ENCODE measurements around the gene TKT. TPM values are rescaled to one million over a fixed set of nuclear protein-coding genes. Genes with fewer than 3 reads are reported as not detected.

The TKT gene
- total RNA-seq, 4 donors from 2014 or later = 18.5 to 41.3 (median 23.8) TPM

GRCh38 chr3:53189276-53189675, 66.5 kb downstream of the TKT start:
- DNase-seq (no peak), ATAC-seq (no peak)
- no peak overlapping the region for H3K4me3 ChIP-seq
- no peaks in the 10 kb centered on the region for H3K27me3 ChIP-seq
- H3K9me3 ChIP-seq = no peaks in the 10 kb centered on the region
- no peaks in the 10 kb centered on the region for H3K36me3 ChIP-seq
- H3K4me1 ChIP-seq = peaks cover 7 to 8% of the 10 kb centered on the region in 2 donors
- no peak overlapping the region for H3K27ac ChIP-seq
- in situ Hi-C loops (cut with MboI; ENCODE audit: low sequenced_read_pairs in 4 of 4) = no loop called here
- intact Hi-C loops (cut with DNase I; ENCODE audit: low total_unique reads) = no loop called here
- TF ChIP-seq CTCF (IDR thresholded peaks at IDR 0.05 in 4 of 5, conservative IDR thresholded peaks at IDR 0.05 in 1 of 5) (no peak), POLR2A (IDR thresholded peaks at IDR 0.05) (no peak)

- H3K4me3 ChIP-seq = no peak overlapping the region
- no peaks in the 10 kb centered on the region for H3K9me3 ChIP-seq
- no peak for DNase-seq
- intact Hi-C loops (cut with DNase I; ENCODE audit: low total_unique reads) (no loop called here), in situ Hi-C loops (cut with MboI; ENCODE audit: low sequenced_read_pairs in 4 of 4) (no loop called here)
- H3K27ac ChIP-seq = no peak overlapping the region
- no peaks in the 10 kb centered on the region for H3K36me3 ChIP-seq
- peaks cover 2 to 3% of the 10 kb centered on the region in 2 donors for H3K4me1 ChIP-seq
- no peak for ATAC-seq
- no peaks in the 10 kb centered on the region for H3K27me3 ChIP-seq
- TF ChIP-seq CTCF (IDR thresholded peaks at IDR 0.05 in 4 of 5, conservative IDR thresholded peaks at IDR 0.05 in 1 of 5) = no peak
Observed at GRCh38 chr3:53188720-53189119, 67.1 kb downstream of the TKT start.

- no peaks in the 10 kb centered on the region for H3K36me3 ChIP-seq
- H3K4me3 ChIP-seq = no peak overlapping the region
- intact Hi-C loops (cut with DNase I; ENCODE audit: low total_unique reads) = no loop called here
- H3K27ac ChIP-seq = no peak overlapping the region
- DNase-seq (no peak), ATAC-seq (no peak)
- no peaks in the 10 kb centered on the region for H3K4me1 ChIP-seq
- TF ChIP-seq POLR2A (IDR thresholded peaks at IDR 0.05) (no peak), CTCF (IDR thresholded peaks at IDR 0.05 in 4 of 5, conservative IDR thresholded peaks at IDR 0.05 in 1 of 5) (no peak)
- no peaks in the 10 kb centered on the region for H3K27me3 ChIP-seq
- in situ Hi-C loops (cut with MboI; ENCODE audit: low sequenced_read_pairs in 4 of 4) = no loop called here
- no peaks in the 10 kb centered on the region for H3K9me3 ChIP-seq
Observed at GRCh38 chr3:53188136-53188685, 67.6 kb downstream of the TKT start.

- no peak for ATAC-seq
- in situ Hi-C loops (cut with MboI; ENCODE audit: low sequenced_read_pairs in 4 of 4) (no loop called here), intact Hi-C loops (cut with DNase I; ENCODE audit: low total_unique reads) (no loop called here)
- H3K9me3 ChIP-seq = no peaks in the 10 kb centered on the region
- no peak overlapping the region for H3K27ac ChIP-seq
- H3K27me3 ChIP-seq = no peaks in the 10 kb centered on the region
- DNase-seq = no peak
- no peaks in the 10 kb centered on the region for H3K4me1 ChIP-seq
- H3K36me3 ChIP-seq = no peaks in the 10 kb centered on the region
- TF ChIP-seq POLR2A (IDR thresholded peaks at IDR 0.05) (no peak), CTCF (IDR thresholded peaks at IDR 0.05 in 4 of 5, conservative IDR thresholded peaks at IDR 0.05 in 1 of 5) (no peak)
- no peak overlapping the region for H3K4me3 ChIP-seq
Observed at GRCh38 chr3:53187430-53187829, 68.4 kb downstream of the TKT start.

- intact Hi-C loops (cut with DNase I; ENCODE audit: low total_unique reads) (no loop called here), in situ Hi-C loops (cut with MboI; ENCODE audit: low sequenced_read_pairs in 4 of 4) (no loop called here)
- no peak for DNase-seq
- no peak for TF ChIP-seq CTCF (IDR thresholded peaks at IDR 0.05 in 4 of 5, conservative IDR thresholded peaks at IDR 0.05 in 1 of 5)
- TF ChIP-seq POLR2A (IDR thresholded peaks at IDR 0.05) = no peak
- no peaks in the 10 kb centered on the region for H3K27me3 ChIP-seq
- no peak overlapping the region for H3K4me3 ChIP-seq
- no peak overlapping the region for H3K27ac ChIP-seq
- no peaks in the 10 kb centered on the region for H3K4me1 ChIP-seq
- no peaks in the 10 kb centered on the region for H3K36me3 ChIP-seq
- no peak for ATAC-seq
- no peaks in the 10 kb centered on the region for H3K9me3 ChIP-seq
Observed at GRCh38 chr3:53186726-53187125, 69.1 kb downstream of the TKT start.
